Measurements from ENCODE around the gene GGT1. TPM values are rescaled to one million over a fixed set of nuclear protein-coding genes. Genes with fewer than 3 reads are reported as not detected.

GGT1 gene
- total RNA-seq, 1 experiment from 2014 or later: 14.0 TPM

- Histone ChIP-seq H3K79me2 (ENCODE audit: insufficient read depth, low read length) (no peaks in the 10 kb centered on the region), H3K4me2 (ENCODE audit: low read length) (no peak overlapping the region), H3K27ac (ENCODE audit: low read depth, low read length) (no peak overlapping the region), H3K4me1 (ENCODE audit: control insufficient read depth in 1 of 2, insufficient read depth in 2 of 2, low read length in 2 of 2) (peaks cover 0 to 8% of the 10 kb centered on the region in 2 experiments; a peak in 1 of 4 replicates), H3K9me3 (ENCODE audit: control insufficient read depth in 1 of 2, insufficient read depth in 1 of 2, low read depth in 1 of 2, low read length in 2 of 2) (no peaks in the 10 kb centered on the region), H4K20me1 (ENCODE audit: insufficient read depth) (no peaks in the 10 kb centered on the region), H3K36me3 (ENCODE audit: control insufficient read depth in 1 of 2, insufficient read depth in 2 of 2, low read length in 2 of 2) (no peaks in the 10 kb centered on the region), H3K27me3 (ENCODE audit: insufficient read depth, low read length) (no peaks in the 10 kb centered on the region), H3K9ac (ENCODE audit: low read length) (no peak overlapping the region), H3K4me3 (replicated peaks in 1 of 2; ENCODE audit: low read depth in 1 of 2, low read length in 2 of 2) (no peak overlapping the region), H2AFZ (ENCODE audit: low read depth, low read length, poor library complexity, severe bottlenecking) (no peak overlapping the region), H3K9me2 (ENCODE audit: insufficient read depth) (no peaks in the 10 kb centered on the region)
- no TSS peak for BruUV-seq (replicated peaks)
- no peak for ATAC-seq
- RAD21 ChIA-PET (ENCODE audit: low non-redundant PET in 1 of 2, low total read pairs in 2 of 2, uncharacterized antibody in 2 of 2, unreplicated experiment in 2 of 2): no interaction called here
- POLR2A ChIA-PET: no interaction called here
- no peak for DNase-seq (ENCODE audit: low read depth, low spot score)
- CTCF ChIA-PET: no interaction called here
- no peak for TF ChIP-seq REST (IDR thresholded peaks at IDR 0.05; ENCODE audit: low read depth)
- TF ChIP-seq YY1 (IDR thresholded peaks at IDR 0.05; ENCODE audit: extremely low read depth, insufficient replicate concordance, low read depth, low read length): no peak
- TF ChIP-seq CEBPB (IDR thresholded peaks at IDR 0.05; ENCODE audit: low read depth): no peak
- no peak for TF ChIP-seq RAD21 (IDR thresholded peaks at IDR 0.05; ENCODE audit: low read depth)
- TF ChIP-seq POLR2A (IDR thresholded peaks at IDR 0.05; ENCODE audit: borderline replicate concordance, extremely low read depth, insufficient read depth, insufficient read length): no peak
- TF ChIP-seq SIN3A (IDR thresholded peaks at IDR 0.05; ENCODE audit: low read depth): no peak
- TF ChIP-seq JUND (IDR thresholded peaks at IDR 0.05): no peak
- TF ChIP-seq POLR2AphosphoS5 (IDR thresholded peaks at IDR 0.05; ENCODE audit: low read depth, low read length): no peak
- TF ChIP-seq SRF (IDR thresholded peaks at IDR 0.05; ENCODE audit: low read depth): no peak
- TF ChIP-seq EGR1 (IDR thresholded peaks at IDR 0.05; ENCODE audit: low read depth): no peak
- TF ChIP-seq ATF3 (IDR thresholded peaks at IDR 0.05): no peak
- TF ChIP-seq FOSL1 (IDR thresholded peaks at IDR 0.05; ENCODE audit: low read depth): no peak
- intact Hi-C loops (cut with micrococcal nuclease): no loop called here
Measured at GRCh38 chr22:24587948-24588347, 15.0 kb upstream of the GGT1 start.
